GM10266 (cell line): ENCODE results near the gene KDM4C.
A peak's percentile ranks its signal among the peaks of the same experiment; 100 is the strongest.

Experiments
- DNase-seq: peaks from one replicate; pipeline ENCODE4 v3.0.0; 2012; ENCODE audit errors: extremely low spot score
- TF ChIP-seq, protein P1 (sequence below): IDR thresholded peaks from 2 replicates; pipeline ENCODE4 v1.5.1; 2012; ENCODE audit warnings: mild to moderate bottlenecking, low read depth; ENCODE audit not compliant: control insufficient read depth, insufficient read depth; ENCODE audit errors: missing control alignments

KDM4C gene

DNA sequence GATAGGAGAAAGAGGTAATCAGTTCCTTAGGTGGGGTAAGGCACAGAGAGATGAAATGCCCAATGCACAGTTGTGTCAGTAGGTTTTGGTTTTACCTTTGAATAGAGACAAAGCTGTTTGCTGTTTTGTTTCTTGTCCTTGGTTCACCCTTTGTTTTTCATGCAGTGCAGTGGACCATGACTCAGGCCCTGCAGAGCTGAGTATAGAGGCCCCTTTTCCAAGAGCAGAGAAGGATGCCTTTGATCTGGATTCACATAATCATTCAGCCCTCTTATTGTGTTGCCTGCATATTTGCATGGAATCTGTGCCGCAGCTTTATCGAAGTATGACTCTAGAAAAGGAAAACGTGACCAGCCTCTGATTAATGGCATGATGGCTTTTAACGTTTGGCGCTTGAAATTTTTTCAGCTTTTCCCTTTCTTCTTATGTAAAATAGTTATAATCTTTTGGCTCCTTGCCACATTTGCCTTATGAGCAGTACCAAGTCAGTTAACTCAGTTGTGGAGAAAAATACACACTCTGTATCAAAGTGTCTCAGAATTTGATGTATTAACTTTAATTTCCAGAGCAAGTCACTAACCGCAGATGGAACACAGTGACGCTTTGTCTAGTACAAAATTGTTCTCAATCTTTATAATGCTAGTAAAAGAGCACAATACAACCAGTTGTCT is 197.6 kb downstream of the KDM4C start:
- TF ChIP-seq, protein P1, sequence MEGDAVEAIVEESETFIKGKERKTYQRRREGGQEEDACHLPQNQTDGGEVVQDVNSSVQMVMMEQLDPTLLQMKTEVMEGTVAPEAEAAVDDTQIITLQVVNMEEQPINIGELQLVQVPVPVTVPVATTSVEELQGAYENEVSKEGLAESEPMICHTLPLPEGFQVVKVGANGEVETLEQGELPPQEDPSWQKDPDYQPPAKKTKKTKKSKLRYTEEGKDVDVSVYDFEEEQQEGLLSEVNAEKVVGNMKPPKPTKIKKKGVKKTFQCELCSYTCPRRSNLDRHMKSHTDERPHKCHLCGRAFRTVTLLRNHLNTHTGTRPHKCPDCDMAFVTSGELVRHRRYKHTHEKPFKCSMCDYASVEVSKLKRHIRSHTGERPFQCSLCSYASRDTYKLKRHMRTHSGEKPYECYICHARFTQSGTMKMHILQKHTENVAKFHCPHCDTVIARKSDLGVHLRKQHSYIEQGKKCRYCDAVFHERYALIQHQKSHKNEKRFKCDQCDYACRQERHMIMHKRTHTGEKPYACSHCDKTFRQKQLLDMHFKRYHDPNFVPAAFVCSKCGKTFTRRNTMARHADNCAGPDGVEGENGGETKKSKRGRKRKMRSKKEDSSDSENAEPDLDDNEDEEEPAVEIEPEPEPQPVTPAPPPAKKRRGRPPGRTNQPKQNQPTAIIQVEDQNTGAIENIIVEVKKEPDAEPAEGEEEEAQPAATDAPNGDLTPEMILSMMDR: no peak
- peak; percentile 37 for DNase-seq

DNA sequence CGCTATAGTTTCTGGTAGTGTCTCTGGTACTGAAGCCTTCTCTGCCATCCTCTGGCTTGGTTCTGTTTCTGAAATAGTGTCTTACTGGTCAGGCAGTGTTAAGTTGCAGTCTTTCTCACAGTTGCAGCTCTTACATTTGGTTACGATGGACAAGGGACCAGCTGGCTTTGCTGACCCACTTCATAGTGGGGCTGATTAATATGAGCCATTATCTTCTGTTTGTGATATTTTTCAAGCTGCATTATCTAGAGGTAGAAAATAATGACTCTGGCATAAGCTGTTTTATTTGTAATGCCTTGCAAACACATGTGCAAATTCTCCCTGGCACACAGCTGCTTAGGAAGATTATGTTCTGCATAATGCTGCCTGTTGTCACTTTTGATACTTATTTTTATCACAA is 199.1 kb downstream of the KDM4C start:
- no peak for DNase-seq
- TF ChIP-seq, protein P1: no peak

DNA sequence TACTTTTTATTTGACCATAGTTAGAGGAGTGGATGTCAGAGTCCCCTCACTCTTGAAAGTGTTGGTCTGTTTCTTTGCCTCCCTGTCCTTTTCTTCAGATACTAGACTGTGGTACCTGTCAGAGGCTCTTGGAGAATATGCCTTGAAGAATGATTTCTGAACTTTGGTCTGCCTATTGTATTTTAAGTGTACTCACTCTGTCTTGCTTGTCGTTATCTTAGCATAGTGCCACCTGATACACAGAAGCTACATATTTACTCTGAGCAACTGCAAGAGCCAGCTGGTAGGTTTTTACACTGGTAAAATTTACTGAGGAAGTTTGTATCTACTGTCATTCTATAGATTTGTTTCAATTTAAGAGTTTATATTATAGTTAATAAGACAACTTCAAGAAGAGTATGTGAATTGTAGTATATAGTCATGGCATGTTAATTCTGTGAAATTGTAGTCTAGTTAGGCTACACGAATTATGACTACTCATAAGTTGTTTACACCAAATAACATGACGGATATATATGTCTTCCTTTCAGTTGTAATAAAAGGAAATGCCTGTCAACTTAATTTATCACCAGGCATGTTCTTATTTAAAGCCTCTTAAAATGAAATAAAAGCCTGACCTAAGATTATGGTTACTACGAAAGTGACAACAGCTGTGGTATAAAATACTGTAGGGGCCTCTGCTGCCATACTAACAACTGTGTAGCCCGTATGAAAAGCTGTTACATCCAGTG is 201.7 kb downstream of the KDM4C start:
- TF ChIP-seq, protein P1: no peak
- no peak for DNase-seq

DNA sequence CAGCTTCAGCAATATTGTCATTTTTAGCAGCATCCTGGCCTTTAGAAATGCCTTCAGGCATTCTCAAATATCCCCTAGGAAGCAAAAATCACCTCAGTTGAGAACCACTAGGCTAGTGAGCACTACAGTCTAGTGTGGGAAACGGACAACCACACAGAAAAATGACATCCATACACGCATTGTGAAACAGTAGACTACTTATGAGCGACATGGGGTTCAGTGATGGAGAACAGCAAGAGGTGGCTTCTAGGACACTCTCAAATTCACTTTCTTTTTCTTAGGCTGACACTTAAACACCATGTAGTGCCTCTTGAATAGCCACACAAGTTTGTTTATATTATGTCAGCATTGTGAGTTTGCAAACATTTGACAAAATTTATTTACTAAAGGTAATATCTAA is 203.0 kb downstream of the KDM4C start:
- TF ChIP-seq, protein P1: no peak
- DNase-seq: peak; percentile 43

DNA sequence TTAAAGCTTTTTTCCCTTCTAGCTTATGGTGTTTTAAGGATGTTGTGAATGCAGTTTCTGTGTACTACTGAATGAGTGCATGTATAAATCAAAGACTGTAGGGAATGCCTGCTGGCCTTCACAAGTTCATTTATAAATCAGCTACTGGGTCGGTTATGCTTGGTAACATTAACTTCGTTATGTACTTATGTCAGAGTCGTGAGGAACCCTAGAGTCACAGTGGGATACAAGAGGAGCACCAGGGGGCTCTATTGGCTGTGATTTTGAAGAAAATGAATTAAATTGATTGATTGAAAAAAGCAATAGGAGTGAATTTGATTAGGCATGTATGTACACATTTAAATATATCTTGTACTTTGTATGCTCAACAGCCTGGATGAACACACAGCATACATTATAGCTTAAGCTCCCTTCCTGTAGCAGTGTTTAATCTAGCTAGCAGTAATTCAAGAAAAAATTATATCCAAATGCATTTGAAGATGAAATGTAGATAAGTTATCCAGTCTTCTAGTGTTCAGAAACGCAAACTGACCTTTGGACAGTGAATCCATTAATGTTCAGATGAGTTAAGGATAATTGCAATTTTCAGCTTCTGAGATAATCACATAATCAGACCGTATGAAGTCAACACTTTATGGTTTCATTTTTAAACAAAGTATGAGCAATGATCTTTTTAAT is 204.2 kb downstream of the KDM4C start:
- DNase-seq: no peak
- TF ChIP-seq, protein P1: no peak

DNA sequence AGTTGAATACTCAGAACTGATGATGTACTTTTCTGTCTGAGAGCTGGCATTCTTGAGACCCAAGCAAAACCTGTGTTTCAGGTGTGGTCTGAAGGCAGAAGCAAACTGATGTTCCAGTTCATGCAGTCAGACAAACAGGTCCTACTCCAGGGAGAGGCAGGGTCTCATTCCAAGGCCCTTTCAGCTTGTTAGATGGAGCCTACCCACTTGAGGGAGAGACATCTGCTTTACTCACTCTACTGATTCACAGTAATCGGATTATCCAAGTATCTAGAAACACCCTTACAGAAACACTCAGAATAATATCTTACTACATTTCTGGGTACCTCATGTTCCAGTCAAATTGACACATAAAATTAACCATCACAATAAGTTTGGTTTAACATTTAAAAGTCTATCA is 207.8 kb downstream of the KDM4C start:
- TF ChIP-seq, protein P1: no peak
- DNase-seq: no peak
